Hepatic stellate cell (primary cell): ENCODE results near the gene TEX10.
"Not testable (repeated sequence)": the region's sequence is repeated elsewhere in the genome, so short reads cannot be mapped to it uniquely, and the experiment has no call there.

ENCODE experiments used
- DNase-seq: peaks from one replicate; pipeline ENCODE4 v3.0.0; 2011; ENCODE audit warnings: low spot score

TEX10 gene

DNA sequence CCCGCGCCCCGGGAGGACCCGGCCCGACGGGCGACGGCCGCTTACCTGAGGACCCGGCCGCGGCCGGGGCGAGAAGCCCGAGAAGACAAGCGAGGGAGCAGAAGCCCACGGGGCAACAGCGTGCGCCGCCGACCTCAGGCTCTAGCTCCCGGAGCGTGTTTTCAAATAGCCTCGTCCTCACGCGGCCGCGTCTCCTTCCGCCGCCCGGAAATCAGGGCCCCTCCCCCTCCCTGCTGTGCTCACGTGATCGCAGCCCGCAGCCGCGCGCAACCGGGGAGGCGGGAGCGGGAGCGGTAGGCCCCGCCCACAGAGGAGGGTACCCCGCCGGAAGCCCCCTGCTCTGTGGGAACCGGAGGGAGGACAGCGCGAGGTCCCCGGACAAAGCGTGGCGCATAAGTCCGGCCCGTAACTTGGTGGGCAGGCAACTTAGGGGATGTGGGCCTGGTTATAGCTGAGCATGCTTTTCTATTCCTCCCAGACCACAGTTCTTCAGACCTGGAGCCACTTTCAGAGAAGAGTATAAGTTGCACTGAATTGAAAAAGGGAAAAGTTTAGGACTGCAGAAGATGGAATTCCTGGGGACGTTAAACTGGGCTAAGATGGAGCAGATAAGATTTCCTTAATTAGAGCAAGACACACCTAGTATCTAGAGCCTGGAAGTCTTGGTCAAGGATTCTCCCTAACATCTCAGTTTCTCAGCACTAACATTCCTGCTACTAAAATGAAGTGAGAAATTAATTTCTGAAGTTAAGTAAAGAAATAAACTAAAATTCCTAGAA is at the start of gene TEX10:
TEX10 (minus strand) TSS at position 216 of the 779 bp plus-strand sequence. CDS start 3,579 bp downstream, outside the sequence.
- DNase-seq = peak; percentile 92

DNA sequence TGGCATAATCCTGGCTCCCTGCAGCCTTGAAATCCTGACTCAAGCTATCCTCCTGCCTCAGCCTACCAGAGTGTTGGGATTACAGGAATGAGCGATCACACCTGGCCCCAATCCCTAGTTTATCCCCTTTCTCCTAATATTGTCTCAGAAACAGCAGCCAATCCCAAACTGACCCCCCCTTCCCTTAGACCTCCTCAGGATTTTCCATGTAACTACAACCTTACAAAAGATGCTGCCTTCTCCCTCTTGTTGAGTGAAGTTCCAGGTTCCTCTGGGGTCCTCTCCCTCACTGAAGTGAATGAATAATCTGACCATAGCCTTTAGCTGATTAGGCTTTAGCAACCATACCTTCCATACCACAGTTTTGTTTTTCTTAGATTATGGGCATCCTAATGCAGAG is 48.3 kb upstream of the TEX10 start:
- no peak for DNase-seq

DNA sequence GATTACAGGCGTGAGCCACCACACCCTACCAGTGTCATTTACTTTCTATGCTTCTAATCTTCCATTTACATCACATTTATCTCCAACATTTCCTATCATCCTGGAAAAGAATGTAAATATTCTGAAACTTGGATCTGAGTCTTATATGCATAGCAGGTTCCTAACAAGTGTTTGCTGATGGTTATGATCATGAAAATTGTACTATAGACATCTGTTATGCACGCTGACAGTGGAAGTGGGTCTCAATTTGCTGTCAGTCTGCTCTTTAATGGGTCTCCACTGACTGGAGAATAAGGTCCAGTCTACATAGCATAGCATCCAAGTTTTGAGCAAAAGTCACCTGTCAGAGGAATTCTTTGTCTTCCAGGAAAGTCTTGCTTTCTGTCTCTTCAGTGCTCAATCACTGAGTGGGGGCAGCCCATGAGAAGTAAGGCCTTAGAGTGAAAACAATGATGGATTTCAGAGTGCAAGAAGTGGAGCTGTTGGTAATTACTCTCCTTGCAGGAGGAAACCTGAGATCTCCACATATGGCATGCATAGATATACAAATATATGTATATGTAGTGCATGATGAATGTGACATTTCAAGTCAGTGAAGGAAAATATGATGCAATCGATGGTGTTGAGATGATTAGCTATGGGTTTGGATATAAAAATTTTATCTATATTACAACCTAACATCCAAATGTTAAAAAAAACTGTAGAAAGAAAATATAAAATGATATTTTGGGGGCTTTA is 45.0 kb upstream of the TEX10 start:
- DNase-seq = no peak

DNA sequence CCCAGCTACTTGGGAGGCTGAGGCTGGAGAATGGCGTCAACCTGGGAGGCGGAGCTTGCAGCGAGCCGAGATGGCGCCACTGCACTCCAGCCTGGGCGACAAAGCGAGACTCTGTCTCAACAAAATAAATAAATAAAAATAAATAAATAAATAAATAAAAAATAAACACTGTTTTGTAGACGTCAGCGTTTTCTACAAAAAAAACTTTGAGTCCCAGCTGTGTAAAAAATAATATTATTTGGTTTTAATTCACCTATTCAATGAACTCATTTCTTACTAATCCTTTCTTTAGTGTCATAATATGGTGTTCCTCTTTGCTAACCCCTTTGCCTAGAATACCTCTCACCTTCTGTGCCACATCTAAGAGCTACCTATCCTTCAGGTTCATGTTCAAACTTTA is 44.0 kb upstream of the TEX10 start:
- no peak for DNase-seq

DNA sequence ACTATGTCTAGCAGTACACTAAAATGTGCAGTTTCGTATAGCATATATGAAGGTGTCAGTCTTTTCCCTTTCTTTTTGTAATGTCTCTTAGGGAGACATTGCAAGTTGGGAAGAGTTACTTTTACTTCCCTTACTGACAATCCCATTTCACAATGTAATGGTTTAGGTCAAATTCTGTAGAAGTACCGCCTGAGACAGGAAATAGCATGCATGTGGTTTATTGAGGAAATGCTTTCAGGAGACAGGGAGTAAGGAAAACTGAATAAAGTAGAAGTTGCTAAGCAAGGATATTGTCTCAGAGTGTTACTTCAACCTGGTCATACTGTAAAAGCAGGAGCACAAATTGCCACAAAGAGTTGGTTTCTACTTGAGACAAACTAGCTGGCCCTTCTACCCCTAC is 42.1 kb upstream of the TEX10 start:
- DNase-seq = no peak

GRCh38 chr9:100394032-100394695 is 41.4 kb upstream of the TEX10 start:
- DNase-seq = no peak

DNA sequence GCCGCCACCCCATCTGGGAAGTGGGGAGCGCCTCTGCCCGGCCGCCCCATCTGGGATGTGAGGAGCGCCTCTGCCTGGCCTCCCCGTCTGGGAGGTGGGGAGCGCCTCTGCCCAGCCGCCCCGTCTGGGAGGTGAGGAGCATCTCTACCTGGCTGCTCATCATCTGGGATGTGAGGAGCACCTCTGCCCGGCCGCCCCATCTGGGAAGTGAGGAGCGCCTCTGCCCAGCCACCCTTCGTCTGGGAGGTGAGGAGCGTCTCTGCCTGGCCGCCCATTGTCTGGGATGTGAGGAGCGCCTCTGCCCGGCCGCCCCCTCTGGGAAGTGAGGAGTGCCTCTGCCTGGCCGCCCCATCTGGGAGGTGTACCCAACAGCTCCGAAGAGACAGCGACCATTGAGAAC is 40.2 kb upstream of the TEX10 start:
- not testable (repeated sequence) for DNase-seq

GRCh38 chr9:100379862-100380261 is 27.1 kb upstream of the TEX10 start:
- DNase-seq = peak; percentile 15

DNA sequence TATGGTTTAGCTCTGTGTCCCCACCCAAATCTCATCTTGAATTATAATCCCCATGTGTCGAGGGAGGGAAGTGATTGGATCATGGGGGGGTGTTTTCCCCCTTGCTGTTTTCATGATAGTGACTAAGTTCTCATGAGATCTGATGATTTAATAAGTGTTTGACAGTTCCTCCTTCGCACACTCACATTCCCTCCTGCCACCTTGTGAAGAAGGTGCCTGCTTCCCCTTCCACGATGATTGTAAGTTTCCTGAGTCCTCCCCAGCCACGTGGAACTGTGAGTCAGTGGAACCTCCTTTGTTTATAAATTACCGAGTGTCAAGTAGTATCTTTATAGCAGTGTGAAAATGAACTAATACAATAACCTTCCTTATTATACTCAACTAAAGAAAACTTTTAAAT is 24.3 kb upstream of the TEX10 start:
- no peak for DNase-seq

DNA sequence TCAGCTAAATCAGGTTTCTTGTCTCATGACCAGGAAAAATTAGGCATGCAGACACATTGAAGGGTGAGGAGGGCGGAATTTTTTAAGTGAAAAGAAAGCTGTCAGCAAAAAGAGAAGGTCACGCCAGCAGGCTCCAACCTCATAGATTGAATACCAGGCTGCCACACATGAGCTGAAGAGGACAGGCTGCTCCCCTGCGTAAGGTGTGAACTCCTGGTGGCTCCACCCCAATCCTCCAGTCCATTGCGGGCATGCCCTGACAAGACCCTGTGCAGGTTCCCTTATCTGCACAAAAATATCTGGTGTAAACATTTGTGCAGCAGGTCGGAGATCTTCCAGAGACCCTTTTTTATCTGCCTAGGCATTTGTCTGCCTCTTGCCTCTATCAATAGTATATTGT is 22.9 kb upstream of the TEX10 start:
- DNase-seq = no peak

- DNase-seq = no peak
Observed at GRCh38 chr9:100372648-100373047, 19.9 kb upstream of the TEX10 start.

GRCh38 chr9:100370064-100370723 is 17.5 kb upstream of the TEX10 start:
- no peak for DNase-seq

DNA sequence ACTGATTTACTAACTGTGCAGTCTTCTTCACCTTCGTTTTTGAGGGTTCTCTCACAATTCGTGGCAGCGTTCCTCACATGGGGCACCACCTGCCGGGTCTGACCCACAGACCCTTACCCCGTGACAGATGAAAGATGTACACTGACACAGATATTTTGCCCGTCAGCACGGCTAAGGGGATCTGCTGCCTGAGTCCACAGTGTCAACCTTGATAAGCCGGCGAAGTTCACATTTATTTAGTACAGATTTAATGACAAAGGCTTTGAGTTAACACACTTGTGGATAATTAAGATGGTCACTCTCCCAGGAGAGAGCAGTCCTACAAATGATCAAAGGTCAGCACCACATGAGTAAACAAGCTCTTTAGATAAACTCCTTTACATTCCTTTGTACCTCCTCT is 15.9 kb upstream of the TEX10 start:
- DNase-seq = no peak

DNA sequence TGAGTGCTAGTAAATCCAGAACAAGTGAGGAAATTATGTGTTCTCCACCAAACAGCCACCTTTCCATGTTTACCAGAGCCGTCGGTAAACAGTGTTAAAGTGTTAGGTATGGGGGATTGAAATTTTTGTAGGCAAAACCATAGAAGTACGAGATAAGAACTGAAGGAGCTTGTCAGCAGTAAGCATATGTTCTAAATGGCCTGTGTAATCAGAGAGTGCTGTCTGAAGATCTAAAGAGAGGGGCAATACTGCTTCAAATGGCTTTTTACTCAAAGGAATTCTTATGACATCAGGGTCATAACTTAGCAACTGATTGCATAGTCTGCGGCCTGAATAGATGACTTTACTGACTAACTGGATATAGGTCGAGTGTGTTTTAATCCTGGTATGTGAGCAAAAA is 13.4 kb upstream of the TEX10 start:
- DNase-seq = no peak

GRCh38 chr9:100364013-100364412 is 11.3 kb upstream of the TEX10 start:
- DNase-seq = no peak

DNA sequence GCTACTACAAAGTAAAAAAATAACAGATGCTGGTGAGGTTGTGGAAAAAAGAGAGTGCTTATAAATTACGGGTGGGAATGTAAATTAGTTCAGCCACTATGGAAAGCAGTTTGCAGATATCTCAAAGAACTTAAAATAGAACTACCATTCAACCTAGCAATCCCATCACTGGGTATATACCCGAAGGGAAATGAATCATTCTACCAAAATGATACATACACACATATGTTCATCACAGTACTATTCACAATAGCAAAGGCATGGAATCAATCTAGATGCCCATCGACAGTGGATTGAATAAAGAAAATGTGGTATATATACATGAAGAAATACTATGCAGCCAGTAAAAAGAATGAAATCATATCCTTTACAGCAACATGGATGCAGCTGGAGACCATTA is 6.3 kb upstream of the TEX10 start:
- no peak for DNase-seq

GRCh38 chr9:100357501-100357900 is 4.8 kb upstream of the TEX10 start:
- no peak for DNase-seq

- DNase-seq = no peak
Observed at GRCh38 chr9:100355561-100355960, 2.8 kb upstream of the TEX10 start.

- no peak for DNase-seq
Observed at GRCh38 chr9:100354121-100354800, 1.5 kb upstream of the TEX10 start.

DNA sequence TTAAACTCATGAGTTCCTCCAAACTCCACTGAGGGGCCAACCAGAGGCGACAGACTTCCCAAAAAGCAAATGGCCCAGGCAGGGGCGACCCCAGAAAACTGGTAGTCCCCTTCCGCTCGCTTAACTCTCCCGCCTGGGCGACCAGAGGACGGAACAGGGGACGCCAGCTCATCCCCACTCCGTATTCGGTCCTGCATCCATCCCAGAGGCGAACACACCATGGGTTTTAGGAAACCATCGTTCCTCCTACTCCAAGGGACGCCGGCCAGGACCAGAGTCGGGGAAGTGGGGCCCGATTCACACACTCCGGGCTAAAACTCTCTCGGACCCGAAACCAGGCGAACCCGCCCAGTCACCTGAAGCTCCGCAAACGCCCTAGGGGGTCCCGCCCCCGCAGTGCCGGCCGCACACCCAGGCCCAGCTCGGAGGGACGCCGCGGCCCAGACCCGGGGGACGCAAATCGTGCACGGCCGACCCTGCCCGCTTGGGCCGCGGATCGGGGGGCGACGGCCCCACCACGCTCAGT is 478 bp downstream of the TEX10 start:
- DNase-seq = peak; percentile 48

DNA sequence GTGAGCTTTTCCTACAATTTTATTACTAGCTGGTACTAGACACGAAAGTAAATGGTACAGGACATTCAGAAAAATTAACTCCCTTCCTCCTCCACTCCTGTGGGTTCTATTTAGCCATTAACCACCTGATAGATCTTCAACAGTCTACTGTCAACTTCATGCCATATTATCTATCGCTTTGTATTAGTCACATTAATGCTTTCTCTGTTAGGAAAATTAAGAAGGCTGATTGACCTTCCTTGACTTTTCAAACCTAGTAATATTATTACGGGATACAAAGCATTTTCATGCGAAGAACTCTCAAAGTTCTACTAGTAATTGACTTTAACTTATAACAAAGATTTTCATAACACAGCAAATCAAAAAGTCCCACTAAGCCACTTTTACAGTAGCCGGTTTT is 1.2 kb downstream of the TEX10 start:
- no peak for DNase-seq

GRCh38 chr9:100350188-100350587 is 2.6 kb downstream of the TEX10 start:
- no peak for DNase-seq
